GM12892 (cell line): ENCODE data around the gene PRKCH.

Source experiments
- POLR2A ChIP-seq: IDR thresholded peaks from 2 replicates; pipeline ENCODE4 v1.6.1; 2011; ENCODE audit warnings: low read depth, low read length, control low read depth
- POLR2AphosphoS5 ChIP-seq: IDR thresholded peaks from 2 replicates; pipeline ENCODE4 v1.6.1; 2011; ENCODE audit warnings: low read depth, low read length, control low read depth
- TAF1 ChIP-seq: IDR thresholded peaks from 2 replicates; pipeline ENCODE4 v1.6.1; 2011; ENCODE audit warnings: low read depth, mild to moderate bottlenecking, control low read depth, low read length, borderline replicate concordance

DNA sequence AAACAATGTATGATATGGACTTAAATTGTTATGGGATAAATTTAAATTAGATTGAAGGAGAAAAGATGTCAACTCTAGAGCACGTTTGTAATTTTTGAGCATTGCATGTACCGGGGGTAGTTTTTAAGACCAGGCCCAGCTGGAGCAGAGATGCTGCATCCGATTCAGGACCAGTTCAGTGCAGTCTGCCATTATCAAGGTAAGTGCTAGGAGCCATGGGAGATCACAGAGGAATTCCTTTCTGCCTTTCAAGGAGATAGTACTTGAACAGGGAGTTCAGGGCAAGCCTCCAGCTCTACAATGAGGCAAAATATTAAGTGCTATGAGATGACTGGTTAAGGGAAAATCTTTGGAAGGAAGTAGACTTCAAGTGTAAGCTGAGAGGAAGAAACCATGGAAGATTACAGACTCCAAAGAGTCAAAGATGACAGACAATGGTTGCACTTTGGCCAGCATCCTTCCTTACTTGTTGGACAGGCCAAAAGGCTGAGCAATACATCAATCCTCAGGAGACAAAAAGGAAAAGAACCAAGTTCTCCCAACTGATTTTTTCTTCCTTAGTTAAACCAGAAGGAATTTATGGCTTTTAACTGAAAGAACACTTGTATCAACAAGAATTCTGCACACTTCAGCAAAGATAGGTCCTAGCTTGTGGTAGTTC lies 260.7 kb downstream of the PRKCH start:
- TF ChIP-seq POLR2A (no peak), POLR2AphosphoS5 (no peak), TAF1 (no peak)
